GM18508 (cell line): ENCODE results near the gene RCHY1.

Source experiments
- ATAC-seq: cut with Tn5 transposase; IDR thresholded peaks from one replicate; pipeline ENCODE4 v1.9.1; 2021; ENCODE audit warnings: moderate number of reproducible peaks; ENCODE audit not compliant: insufficient read depth, unreplicated experiment

Gene RCHY1

GRCh38 chr4:75432683-75433082 is 81.5 kb downstream of the RCHY1 start:
- no peak for ATAC-seq

GRCh38 chr4:75429208-75429607 is 85.0 kb downstream of the RCHY1 start:
- ATAC-seq, result no peak
